Measurements from ENCODE around the gene JMJD4.
"Not testable (repeated sequence)": the region's sequence is repeated elsewhere in the genome, so short reads cannot be mapped to it uniquely, and the experiment has no call there.

JMJD4 gene

DNA sequence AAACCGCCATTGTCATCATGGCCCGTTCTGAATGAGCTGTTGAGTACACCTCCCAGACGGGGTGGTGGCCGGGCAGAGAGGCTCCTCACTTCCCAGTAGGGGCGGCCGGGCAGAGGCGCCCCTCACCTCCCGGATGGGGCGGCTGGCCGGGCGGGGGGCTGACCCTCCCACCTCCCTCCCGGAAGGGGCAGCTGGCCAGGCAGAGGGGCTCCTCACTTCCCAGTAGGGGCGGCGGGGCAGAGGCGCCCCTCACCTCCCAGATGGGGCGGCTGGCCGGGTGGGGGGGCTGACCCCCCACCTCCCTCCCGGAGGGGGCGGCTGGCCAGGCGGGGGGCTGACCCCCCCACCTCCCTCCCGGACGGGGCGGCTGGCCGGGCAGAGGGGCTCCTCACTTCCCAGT is 24.6 kb downstream of the JMJD4 start:
- H3K27ac Mint-ChIP-seq; H3K4me3 Mint-ChIP-seq; ATAC-seq; H3K36me3 Mint-ChIP-seq; DNase-seq (ENCODE audit: low spot score in 2 of 2): not testable (repeated sequence)
- H3K9me3 Mint-ChIP-seq: peaks cover 13% of the 10 kb centered on the region
- peaks cover 12% of the 10 kb centered on the region for H3K4me1 Mint-ChIP-seq

GRCh38 chr1:227709451-227709850 is 25.7 kb downstream of the JMJD4 start:
- no peak for DNase-seq (ENCODE audit: low spot score in 2 of 2)
- Mint-ChIP-seq H3K36me3 (no peaks in the 10 kb centered on the region), H3K4me3 (no peak overlapping the region), H3K9me3 (peaks cover 8% of the 10 kb centered on the region), H3K4me1 (peaks cover 12% of the 10 kb centered on the region), H3K27ac (no peak overlapping the region)
- ATAC-seq: no peak

DNA sequence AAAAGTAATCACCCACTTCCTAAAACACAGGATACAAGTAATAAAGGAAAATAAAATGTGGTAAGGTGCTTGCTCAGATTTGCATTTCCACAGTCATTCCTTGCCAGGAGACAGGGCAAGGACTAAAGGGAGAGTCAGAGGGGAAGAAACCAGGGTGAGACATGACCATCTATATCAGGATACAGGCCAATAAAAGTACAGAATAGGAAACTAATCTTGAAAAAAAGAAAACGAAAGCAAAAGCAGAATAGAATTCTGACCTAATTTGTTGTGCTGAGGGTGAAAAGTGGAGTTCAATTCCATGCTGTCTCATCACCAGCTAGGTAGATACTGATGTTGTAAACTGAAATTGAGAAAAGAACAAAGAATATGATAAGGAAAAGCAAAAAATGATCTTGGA is 27.3 kb downstream of the JMJD4 start:
- Mint-ChIP-seq H3K27ac (peak overlapping the region; percentile 60), H3K9me3 (peaks cover 9% of the 10 kb centered on the region), H3K36me3 (no peaks in the 10 kb centered on the region), H3K4me3 (no peak overlapping the region), H3K4me1 (peaks cover 12% of the 10 kb centered on the region)
- no peak for DNase-seq (ENCODE audit: low spot score in 2 of 2)
- ATAC-seq: peak; percentile 79

DNA sequence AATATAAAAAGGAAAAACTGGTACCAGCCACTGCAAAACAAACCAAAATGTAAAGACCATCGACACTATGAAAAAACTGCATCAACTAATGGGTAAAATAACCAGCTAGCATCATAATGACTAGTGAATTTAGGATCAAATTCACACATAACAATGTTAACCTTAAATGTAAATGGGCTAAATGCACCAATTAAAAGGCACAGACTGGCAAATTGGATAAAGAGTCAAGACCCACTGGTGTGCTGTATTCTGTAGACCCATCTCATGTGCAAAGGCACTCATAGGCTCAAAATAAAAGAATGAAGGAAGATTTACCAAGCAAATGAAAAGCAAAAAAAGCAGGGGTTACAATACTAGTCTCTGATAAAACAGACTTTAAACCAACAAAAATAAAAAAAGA is 33.5 kb downstream of the JMJD4 start:
- not testable (repeated sequence) for H3K4me3 Mint-ChIP-seq; H3K36me3 Mint-ChIP-seq; H3K27ac Mint-ChIP-seq; ATAC-seq; H3K4me1 Mint-ChIP-seq; DNase-seq (ENCODE audit: low spot score in 2 of 2)
- H3K9me3 Mint-ChIP-seq: peaks cover 41% of the 10 kb centered on the region

DNA sequence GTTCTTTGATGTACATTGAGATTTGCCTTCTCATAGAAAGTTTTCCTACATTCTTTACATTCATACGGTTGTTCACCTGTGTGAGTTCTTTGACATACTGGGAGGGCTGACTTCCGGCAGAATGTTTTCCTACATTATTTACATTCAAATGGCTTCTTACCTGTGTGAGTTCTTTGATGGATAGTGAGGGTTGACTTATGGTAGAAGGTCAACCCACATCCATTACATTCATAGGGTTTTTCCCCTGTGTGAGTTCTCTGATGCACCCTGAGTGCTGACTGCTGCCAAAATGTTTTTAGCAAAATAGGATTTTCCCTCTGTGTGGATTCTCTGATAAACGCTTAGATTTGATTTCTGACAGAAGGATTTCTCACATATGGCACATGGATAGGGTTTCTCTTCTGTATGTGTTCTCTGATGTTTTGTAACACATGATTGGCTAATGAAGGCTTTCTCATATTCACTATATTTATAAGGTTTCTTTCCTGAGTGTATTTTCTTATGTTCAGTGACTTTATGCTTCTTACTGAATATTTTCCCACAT is 37.7 kb downstream of the JMJD4 start:
- Mint-ChIP-seq H3K9me3 (peaks cover 43% of the 10 kb centered on the region), H3K4me1 (no peaks in the 10 kb centered on the region), H3K4me3 (no peak overlapping the region), H3K36me3 (no peaks in the 10 kb centered on the region), H3K27ac (no peak overlapping the region)
- DNase-seq (ENCODE audit: low spot score in 2 of 2) (no peak), ATAC-seq (no peak)

DNA sequence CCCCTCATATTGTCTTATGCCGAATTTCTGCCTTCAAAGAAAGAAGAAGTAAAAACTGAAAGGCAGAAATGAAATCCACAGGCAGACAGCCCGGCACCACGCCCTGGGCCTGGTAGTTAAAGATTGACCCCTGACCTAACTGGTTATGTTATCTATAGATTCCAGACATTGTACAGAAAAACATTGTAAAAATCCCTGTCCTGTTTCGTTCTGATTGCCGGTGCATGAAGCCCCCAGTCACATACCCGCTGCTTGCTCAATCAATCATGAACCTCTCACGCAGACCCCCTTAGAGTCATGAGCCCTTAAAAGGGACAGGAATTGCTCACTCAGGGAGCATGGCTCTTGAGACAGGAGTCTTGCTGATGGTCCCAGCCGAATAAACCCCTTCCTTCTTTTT is 49.3 kb downstream of the JMJD4 start:
- no peak for ATAC-seq
- H3K36me3 Mint-ChIP-seq: no peaks in the 10 kb centered on the region
- H3K27ac Mint-ChIP-seq: no peak overlapping the region
- no peak overlapping the region for H3K4me3 Mint-ChIP-seq
- no peak for DNase-seq (ENCODE audit: low spot score in 2 of 2)
- H3K9me3 Mint-ChIP-seq: peaks cover 32% of the 10 kb centered on the region
- no peaks in the 10 kb centered on the region for H3K4me1 Mint-ChIP-seq

All from stimulated activated effector memory CD8-positive, alpha-beta T cell treated with anti-CD3 and anti-CD28 coated beads, Interleukin-12 subunit alpha, Interleukin-12 subunit beta, amount 100 ng/mL, for 72 hours (primary cell).